Left lobe of liver (tissue), 2 donors: Measurements from ENCODE around the gene SDK2. TPM values are rescaled to one million over a fixed set of nuclear protein-coding genes. Genes with fewer than 3 reads are reported as not detected.

Experiments used
- ATAC-seq: fragments of 200-7000 bp; cut with Tn5 transposase; one replicate; pipeline ENCODE4 v1.9.1; 2020; ENCODE audit warnings: mild to moderate bottlenecking, moderate library complexity
- DNase-seq: peaks from one replicate; pipeline ENCODE4 v3.0.0-alpha.2; 2020; ENCODE audit warnings: low spot score
- total RNA-seq: library from RNA; stranded (reverse); gene quantifications from one replicate; pipeline ENCODE4 v1.2.1, GENCODE V29; 2021
- donor health status: DM: no; HTN: no; CAD: no; lungs with moderate emphysema.
- donor health status: DM: no; HTN: yes; CAD: no.

SDK2 gene
- total RNA-seq, 1 donor from 2014 or later: 0.15 TPM

DNA sequence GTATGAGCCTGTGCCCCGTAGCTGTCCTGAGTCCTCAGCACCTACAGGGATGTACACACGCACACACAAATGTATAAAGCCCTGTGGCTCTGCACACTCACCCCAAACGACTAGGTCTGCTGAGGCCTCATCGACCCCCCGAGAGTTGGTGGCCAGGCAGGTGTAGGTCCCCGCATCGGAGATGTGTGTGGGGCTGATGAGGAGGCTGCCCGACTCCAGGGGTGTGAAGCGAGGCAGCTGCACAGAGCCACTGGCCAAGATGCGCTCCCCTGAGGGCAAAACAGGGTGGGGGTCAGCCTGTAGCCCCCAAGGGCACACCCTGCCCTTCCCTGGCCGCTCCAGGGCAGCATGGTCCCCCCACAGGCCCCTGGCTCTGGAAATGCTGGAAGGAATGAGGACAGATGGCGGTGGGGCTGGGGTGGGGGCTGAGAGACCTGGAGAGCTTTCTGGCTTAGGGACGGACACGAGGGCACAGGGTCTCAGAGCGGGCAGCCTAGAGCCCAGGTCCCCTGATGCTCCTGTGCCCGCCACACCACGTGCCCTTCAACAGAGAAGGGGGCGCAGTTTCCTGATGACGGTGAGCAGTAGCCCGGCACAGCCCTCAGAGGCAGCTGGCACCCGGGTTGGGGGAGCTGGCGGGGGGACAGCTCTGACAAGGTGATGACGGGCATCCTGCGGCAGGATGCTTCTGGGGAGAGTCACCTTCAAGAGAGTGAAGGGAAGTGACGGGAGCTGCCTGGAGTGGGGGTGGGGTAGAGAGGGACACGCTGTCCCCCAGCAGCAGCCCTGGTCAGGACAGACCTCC, 212.6 kb downstream of the SDK2 start:
- ATAC-seq (no peak), DNase-seq (no peak)

DNA sequence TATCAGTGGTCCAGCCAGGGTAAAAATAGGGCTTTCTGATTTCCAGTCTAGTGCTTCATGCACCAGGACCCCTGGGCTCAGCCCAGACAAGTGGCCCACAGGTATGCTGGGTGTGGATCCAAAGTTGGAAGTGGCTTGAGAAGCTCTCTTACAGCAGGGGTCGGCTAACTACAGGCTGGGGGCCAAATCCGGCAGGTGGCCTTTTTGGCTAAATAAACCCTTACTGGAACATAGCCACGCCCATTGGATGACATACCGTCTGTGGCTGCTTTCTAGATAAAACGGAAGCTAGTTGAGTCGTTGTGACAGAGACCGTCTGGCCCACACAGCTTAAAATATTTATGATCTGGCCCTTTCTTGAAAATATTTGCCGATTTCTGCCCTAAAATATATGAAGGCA, 213.4 kb downstream of the SDK2 start:
- DNase-seq (no peak), ATAC-seq (no peak)

DNA sequence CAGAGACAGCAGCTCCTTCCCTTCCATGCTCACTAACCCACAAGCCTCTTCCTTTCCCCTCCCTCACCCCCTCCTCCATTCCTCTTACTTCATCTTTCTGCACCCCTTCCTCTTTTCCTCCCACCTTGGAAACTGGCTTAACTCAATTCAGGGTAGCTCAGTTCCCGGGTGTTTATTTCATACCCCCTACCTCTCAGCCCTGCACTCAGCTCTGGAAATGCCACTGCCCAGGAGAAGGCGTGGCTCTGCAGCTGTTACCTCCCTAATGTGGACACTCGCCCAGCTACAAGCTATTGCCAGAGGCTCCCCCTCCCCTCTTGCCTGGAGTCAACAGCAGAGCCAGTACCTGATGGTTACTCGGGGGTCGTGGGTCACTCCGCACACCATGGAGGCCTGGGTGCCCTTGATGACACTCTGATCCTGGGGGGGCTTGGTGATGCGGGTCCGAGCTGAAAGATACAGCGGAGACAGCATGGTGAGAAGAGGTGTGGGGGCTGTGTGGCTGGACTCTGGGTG, 214.0 kb downstream of the SDK2 start:
- ATAC-seq (no peak), DNase-seq (no peak)

DNA sequence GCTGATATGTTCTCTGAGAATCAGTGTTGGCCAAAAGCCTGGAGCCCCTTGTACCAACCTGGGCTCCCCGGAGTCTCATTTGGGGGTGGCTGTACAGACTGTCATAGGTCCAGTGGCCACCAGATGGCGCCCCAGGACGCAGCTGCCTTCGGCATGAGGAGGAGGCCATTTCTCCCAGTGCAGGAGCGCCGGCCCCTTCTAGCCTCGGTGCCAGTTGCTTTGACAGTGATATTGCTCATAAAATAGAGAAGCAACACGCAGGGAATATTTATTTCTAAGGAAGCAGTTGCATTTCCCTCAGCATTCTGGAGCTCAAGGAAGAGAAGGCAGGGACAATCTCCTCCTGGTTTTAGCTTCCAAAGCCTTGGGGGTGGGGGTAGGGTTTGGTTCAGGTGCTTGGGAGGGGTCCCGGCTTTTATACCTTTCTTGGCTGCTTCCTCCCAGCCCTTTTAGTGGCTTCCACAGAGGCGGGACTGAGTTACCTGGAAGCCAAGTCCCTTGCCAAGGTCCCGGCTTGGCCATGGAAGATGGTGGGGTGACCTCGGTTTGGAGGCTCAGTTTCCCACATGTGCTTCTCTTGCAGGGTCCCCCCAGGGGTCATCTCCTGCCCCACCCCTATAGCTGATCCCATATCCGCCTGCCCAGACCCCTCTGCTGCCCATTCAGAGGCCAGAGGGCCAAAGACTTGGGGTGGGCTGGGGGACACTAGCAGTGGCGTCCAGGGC, 214.6 kb downstream of the SDK2 start:
- DNase-seq (peak; percentile 80), ATAC-seq (peak; percentile 97)

DNA sequence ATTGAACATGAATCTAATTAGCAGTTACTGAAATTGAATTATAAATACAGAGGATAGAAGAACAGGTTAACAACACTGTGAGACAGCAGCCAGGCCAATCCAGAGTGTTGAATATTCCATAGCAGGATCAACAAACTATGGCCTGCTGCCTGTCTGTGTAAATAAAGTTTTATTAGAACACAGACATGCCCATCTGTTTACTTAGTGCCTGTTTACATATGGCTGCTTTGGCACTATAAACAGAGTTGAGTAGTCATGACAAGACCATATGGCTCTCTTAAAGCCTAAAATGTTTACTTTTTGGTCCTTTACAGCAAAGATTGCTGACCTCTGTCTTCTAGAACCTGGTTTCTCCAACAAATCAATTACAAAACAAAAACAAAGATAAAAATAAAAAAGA, 217.0 kb downstream of the SDK2 start:
- no peak for ATAC-seq
- no peak for DNase-seq

DNA sequence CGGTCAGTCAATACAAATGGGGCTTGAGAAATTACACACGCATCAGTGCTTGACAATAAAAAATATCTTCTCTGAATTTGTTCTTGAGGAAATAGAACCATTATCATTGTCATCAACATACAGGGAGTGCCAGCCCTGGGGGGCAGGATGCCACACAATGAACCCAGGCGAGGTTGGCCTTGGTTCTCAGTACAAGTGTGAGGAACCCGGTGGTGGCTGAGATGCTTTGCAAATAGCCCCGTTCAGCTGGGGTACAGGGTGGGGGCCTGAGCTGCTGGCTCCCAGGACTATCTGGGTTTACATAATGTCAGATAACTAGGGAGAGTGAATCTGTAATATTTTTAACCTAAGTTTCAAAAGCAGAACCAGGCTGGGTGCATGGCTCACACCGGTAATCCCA, 219.7 kb downstream of the SDK2 start:
- no peak for DNase-seq
- no peak for ATAC-seq

DNA sequence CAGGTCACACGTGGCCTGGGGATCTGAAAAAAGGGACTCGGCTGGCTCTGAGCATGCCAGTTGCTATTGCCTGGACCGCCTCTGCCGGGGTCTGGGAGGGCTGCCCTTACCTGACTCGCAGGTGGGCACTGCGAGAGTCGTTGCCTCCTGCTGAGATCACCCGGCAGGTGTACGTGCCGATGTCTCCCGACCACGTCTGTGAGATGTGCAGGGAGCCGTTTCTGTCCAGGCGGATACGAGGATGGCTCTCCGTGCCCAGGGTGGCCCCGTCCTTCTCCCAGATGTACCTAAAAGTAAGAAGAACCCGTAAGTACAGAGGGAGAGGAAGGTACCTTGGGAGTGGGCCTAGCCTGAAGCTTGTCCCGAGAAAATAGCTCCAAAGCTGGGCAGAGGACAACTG, 220.4 kb downstream of the SDK2 start:
- DNase-seq (no peak), ATAC-seq (no peak)

DNA sequence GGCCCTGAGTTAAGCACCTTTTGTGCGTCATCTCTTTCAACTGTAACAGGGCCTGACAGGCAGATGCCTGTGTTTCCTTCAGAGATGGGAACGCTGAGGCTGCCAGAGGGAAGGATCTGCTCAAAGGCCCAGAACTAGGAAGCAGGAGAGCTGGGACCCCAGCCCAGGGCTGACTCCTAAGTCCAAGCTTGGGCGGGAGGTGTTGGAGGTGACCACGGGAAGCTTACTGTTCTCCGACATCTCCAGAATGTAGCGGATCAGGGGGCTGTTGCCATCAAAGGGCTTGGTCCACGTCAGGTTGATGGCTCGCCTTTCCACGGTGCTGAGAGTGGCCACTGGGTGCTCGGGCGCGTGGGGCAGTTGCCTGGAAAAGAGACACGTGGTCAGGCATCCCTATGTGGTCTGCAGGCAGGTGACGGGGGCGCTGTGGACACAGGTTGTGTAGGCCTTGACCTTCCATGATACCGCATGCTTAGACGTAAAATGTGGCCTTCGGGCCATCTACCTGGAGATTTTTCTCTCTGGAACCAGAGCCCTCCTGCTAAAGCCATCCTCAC, 221.0 kb downstream of the SDK2 start:
- DNase-seq (no peak), ATAC-seq (no peak)

DNA sequence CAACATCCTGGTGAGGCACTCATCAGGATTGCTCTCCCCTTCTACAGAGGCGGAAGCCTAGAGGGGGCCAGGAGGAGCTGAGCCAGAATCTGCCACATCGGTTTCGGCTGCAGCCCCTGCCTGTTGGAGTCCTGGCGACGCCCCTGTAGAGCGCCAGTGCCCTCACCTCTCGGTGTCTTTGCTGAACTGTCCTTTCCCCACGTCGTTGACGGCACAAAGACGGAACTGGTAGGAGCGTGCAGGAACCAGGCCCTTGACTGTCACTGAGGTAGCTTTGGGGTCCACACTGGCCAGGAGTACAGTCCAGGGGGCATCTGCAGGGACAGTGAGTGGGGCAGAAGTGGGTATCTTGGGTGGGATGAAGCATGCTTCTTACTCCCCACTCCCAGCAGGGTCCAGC, 222.1 kb downstream of the SDK2 start:
- DNase-seq: no peak
- ATAC-seq: no peak

DNA sequence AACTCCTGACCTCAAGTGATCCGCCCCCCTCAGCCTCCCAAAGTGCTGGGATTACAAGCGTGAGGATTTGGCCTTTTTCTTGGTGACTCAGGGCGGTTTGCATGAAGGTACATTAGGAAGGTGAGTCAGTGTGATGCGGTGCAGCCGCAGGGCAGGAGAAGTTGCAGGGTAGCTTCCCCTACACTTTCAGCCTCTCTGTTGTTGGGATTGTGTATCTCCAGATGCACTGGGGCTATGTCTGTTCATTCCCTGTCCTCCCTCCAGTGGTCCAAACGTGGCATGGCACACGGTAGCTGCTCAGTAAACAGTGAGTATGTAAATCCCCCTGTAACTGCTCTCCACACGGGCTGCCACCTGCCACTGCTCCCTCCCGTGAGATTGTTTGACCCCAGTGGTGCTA, 223.3 kb downstream of the SDK2 start:
- ATAC-seq (no peak), DNase-seq (no peak)

DNA sequence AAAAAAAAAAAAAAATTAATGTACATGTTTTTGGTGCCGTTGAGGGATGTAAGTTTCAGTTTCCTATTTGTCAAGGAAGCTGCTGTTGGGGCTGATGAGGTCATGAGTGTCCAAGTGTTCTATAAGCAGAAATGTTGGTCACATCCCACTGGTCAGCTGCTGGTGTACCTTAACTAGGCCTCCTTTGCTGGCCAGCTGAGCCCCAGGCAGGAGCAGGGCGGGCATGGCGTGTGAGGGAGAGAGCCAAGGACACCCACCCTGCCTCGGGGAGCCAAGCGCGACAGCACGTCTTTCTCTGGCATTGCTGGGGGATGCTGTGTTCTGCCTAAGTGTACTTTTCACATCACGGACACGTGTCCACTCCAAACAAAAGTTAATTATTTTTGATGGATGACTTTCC, 224.4 kb downstream of the SDK2 start:
- DNase-seq (no peak), ATAC-seq (no peak)

DNA sequence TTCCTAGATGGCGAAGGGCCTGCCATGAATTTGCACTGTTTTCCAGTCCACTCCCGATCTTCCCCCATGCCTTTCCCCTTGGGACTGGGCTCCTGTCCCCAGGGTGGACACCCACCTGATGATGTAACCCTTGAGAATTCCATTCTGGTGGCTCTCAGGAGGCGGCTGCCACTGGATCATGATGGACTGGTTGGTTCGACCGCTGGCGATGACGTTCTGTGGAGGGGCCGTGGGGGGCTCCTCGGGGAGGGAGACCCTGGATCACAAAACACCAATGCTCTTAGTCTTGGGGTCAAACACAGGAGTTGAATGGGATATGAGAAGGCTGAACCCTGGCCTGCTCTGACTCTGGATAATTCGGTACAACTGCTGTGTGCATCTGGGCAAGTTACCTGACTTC, 225.2 kb downstream of the SDK2 start:
- no peak for ATAC-seq
- DNase-seq: no peak

DNA sequence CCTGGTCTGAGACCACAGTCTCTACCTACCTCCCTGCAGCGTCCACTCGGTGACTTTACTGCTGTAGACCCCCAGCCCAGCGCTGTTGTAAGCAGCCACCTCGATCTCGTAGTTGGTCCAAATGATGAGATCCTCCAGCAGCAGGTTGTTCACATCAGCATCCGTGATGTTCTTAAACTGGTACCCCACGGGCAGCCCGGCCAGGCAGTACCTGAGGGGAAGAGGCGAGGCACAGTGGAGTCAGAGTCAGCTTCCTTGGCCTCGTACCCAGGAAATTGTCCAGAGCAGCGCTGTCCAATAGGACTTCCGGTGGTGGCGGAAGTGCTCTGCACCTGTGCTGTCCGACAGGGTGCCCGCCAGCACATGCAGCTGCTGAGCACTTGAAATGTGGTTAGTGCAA, 228.5 kb downstream of the SDK2 start:
- ATAC-seq (no peak), DNase-seq (no peak)

DNA sequence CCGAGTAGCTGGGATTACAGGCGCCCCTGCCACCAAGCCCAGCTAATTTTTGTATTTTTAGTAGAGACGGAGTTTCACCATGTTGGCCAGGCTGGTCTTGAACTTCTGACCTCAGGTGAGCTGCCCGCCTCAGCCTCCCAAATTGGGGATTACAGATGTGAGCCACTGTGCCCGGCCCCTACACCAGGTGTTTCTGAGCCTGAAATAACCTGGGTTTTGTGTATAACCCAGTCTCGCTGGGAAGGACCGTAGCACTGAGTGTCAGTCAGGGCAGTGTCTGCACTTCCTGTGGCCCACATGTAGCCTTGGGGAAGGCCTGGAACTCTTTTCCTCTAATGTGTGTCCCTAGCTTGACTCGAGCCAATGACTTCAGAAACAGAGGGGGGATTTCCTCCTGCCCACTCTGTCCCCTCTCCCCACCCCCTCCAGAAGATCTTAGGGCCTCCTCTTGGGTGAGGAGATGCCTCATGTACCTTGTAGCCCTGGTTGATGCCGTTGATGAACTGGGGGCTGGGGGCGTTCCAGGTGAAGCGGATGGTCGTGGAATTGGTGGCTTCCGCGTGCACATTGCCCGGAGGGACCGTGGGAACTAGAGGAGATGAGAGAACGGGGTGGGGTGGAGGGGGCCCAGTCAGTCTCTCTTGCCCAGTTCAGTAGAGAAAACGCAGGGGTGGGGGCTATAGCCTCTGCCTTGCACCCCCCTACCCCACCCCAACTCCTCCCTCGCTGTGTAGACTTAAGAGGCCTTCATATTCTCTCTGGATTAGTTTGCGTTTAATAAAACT, 229.9 kb downstream of the SDK2 start:
- DNase-seq (no peak), ATAC-seq (no peak)

DNA sequence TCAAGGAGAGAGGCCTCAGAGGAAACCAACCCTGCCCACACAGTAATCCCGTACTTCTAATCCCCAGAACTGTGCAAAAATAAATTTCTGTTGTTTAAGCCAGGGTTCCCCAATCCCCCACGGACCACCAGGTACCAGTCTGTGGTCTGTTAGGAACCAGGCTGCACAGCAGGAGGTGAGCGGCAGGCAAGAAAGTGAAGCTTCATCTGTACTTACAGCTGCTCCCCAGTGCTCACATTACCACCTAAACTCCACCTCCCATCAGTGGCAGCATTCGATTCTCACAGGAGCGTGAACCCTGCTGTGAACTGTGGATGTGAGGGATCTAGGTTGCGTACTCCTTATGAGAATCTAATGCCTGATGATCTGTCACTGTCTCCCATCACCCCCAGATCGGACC, 231.3 kb downstream of the SDK2 start:
- no peak for ATAC-seq
- no peak for DNase-seq

DNA sequence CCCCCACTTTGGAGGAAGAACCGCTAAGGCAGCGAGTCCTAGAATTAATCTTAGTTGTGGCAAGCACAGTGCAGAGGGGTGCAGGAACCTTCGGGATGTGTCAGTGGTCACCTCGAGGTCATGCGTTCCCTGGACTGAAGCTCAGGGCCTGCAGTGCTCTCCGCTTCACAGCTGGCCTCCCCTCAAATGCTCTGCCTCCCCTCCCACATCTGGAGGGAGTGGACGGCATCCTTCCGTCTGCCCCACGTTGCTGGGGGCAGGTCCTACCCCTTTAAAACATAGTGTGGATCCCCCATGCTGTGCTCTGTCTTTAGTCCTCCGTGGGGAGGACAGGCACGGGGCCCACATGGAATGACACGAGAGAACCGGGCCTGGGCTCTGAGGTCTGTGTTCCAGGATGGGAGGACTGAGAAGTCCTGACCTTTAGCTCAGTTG, 232.9 kb downstream of the SDK2 start:
- ATAC-seq (peak; percentile 15), DNase-seq (no peak)

DNA sequence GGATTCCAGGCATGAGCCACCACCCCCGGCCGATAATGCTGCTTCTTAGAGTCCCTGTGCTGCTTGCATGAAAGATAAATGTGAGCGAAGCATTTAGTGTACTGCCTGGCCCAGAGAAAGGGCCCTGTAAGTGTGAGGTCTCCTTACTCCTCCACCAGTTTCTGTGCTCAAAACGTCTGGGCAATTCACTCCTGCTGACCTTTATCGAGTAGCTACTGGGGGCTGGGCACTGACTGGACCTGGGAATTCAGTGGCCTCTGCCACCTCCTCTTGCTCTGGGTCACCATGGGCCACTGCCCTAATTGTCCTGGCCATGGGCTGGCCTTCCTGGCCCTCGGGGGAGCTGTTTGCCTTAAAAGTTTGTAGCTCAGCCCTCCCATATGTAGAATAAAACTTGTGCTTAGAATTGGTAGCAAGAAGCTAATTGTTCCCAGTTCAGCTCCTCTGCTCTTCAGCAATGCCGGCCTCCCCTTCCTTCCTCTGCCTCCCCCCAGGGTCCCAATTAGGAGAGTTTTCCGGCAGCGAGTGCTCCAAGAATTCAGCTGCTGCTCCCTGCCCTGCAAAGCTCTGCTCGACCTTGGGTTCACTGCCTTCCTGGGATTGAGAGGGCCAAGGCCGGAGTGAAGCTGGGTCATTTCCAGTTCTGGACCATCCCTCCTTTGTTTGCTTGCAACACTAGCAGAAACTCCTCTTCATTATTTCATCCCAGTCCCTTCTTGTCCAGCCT, 233.5 kb downstream of the SDK2 start:
- DNase-seq: no peak
- peak; percentile 13 for ATAC-seq

DNA sequence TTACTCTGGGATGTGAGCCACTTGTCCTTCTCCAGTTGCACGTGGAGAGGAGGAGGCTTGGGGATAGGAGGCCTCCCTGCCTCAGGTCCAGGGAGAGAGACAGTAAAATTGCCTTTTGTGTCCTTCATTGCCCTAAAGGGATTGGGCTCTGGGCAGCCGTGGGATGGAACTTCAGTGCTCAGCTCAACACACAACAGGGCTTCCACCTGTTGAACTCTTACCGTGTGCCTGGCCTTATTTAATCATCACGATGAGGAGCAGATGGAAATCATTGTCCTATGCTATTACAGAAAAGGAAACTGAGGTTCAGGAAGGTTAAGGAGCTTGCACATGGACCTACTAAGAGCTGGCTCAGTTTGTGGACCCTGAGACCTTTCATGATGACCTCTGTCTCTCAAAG, 240.0 kb downstream of the SDK2 start:
- ATAC-seq (no peak), DNase-seq (no peak)

DNA sequence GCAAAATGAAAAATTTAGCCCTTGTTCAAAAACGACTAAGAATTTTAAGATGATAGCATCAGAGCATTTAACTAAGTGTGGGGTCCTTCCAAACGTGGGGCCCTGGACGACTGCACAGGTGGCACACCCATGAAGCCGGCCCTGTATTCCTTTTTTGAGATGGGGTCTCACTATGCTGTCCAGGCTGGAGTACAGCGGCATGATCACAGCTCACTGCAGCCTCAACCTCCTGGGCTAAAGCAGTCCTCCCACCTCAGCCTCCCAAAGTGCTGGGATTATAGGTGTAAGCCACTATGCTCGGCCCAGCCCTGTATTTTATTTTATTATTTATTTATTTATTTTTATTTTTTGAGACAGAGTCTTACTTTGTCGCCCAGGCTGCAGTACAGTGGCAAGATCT, 241.8 kb downstream of the SDK2 start:
- no peak for ATAC-seq
- no peak for DNase-seq

DNA sequence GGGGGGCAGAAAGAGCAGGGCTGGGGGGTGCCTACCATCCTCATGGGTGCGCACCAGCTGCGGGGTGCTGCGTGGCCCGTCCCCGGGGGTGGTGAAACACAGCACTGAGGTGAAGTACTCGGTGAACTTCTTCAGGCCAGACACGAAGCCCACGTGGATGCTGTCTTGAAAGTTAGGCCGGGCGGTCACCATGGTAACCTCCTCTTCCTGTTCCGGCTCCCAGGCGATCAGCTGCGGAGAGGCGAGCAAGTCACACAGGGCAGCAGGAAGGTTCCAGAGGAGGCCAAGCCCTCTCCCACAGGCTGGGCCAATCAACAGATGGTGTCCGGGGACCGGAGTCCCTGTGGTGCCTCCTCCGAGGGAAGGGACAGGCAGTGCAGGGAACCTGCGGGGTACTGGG, 242.3 kb downstream of the SDK2 start:
- DNase-seq (no peak), ATAC-seq (peak; percentile 22)
